GM10847 (cell line): Measurements from ENCODE around the gene CAMK2D.

ENCODE experiments used
- POLR2A ChIP-seq: IDR thresholded peaks from 2 replicates; pipeline ENCODE4 v1.6.1; 2011; ENCODE audit not compliant: insufficient read length; ENCODE audit errors: extremely low read depth

The CAMK2D gene

GRCh38 chr4:113623274-113623894, 138.2 kb downstream of the CAMK2D start:
- no peak for TF ChIP-seq POLR2A

GRCh38 chr4:113621633-113622032, 139.9 kb downstream of the CAMK2D start:
- TF ChIP-seq POLR2A: no peak

GRCh38 chr4:113620032-113620431, 141.5 kb downstream of the CAMK2D start:
- no peak for TF ChIP-seq POLR2A

- no peak for TF ChIP-seq POLR2A
These were observed 142.0 kb downstream of the CAMK2D start for GRCh38 chr4:113619526-113619925.

DNA sequence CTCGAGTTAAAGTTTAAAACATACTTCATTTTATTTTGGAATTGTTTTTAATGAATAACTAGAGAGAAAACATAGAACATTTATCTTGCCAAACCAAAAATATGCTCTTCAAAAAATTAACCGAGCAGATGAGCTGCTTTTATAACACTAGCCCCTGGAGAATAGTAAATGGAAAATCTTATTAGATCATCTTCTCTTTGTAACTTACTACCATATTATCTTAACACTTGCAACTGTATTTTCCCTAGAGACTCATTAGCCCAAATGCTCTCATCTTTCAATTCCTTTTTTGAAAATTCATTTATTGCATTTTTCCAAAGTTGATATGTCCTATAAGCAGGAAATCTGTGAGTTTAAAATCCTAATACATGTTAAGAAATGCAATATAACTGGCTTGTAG, 143.3 kb downstream of the CAMK2D start:
- no peak for TF ChIP-seq POLR2A

DNA sequence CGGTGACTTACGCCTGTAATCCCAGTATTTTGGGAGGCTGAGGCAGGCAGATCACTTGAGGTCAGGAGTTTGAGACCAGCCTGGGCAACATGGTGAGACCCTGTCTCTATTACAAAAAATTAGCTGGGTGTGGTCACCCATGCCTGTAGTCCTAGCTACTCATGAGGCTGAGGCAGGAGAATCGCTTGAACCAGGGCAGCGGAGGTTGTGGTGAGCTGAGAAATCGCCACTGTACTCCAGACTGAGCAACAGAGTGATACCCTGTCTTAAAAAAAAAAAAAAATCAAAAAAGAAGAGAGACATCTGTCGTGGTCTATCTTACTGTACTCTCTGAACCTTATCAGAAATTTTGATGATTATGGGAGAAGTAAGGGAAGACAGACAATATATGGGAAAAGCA, 144.3 kb downstream of the CAMK2D start:
- no peak for TF ChIP-seq POLR2A

DNA sequence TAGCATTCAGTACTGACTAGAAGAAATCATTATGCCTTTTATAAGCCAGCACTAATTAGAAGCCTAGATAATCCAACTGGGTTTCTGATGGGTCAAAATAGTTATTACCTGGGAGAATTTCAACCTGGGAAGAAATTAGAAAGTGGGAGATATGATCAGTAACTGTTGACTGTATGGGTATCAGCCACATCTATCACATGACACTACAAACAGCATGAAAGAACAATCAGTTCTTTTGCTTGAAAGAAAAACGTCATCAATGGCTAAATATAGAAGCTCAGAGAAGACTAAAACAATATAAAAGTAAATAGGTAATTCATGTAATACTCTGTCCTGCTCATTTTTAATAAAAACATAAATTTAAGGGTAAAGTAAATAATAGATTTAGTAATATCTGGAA, 145.1 kb downstream of the CAMK2D start:
- no peak for TF ChIP-seq POLR2A

DNA sequence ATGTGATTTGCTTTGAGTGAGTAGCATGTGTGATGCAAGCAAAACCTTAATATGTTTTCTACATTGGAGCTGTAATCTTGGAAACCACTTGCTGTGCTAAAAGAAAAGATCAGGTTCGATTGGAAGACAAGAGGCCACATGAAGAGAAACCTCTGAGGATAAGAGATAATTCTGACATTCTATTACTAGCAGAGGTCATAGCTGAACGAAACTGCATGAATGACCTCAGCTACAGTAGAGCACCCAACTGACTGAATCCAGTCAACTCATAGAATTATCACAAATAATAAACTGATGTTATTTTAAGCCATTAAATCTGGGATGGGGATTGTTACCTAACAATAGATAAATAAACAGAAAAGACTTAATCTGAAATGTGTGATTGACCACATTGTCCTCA, 147.1 kb downstream of the CAMK2D start:
- TF ChIP-seq POLR2A: no peak

DNA sequence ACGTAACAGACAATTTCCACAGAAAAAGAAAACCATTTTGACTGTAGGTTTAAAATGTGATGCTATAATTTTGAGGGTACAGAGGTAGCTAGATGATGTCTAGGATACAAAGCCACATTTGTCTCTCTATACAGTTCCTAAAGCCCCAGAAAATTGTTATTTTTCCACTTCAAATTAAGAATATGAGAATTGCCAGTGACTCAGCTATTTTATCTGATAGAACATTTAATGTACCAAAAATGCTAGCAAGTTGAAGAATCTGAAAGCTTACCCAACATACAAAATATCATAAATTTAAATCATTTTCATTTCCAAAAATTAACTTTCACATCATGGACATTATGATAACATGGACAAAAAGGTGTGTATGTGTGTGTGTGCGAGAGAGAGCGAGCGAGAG, 148.0 kb downstream of the CAMK2D start:
- TF ChIP-seq POLR2A: no peak

GRCh38 chr4:113610537-113610936, 151.0 kb downstream of the CAMK2D start:
- TF ChIP-seq POLR2A: no peak

DNA sequence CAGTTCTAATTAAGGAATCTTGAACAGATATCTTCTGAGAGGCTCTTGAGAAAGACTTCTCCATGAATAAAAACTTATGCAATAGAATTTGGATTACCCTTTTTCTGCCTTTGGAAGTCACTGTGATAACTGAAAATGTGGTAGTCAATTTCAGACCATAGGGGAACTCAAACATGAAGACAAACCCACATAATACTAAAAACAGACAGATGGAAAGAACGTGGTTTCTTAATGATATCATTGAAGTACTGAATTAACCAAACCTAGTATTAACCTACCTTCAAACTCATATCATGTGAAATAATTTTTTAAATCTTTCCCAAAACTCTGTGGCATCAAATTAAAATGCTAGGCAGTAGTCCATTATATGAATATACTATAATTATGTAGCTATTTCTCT, 153.5 kb downstream of the CAMK2D start:
- no peak for TF ChIP-seq POLR2A

DNA sequence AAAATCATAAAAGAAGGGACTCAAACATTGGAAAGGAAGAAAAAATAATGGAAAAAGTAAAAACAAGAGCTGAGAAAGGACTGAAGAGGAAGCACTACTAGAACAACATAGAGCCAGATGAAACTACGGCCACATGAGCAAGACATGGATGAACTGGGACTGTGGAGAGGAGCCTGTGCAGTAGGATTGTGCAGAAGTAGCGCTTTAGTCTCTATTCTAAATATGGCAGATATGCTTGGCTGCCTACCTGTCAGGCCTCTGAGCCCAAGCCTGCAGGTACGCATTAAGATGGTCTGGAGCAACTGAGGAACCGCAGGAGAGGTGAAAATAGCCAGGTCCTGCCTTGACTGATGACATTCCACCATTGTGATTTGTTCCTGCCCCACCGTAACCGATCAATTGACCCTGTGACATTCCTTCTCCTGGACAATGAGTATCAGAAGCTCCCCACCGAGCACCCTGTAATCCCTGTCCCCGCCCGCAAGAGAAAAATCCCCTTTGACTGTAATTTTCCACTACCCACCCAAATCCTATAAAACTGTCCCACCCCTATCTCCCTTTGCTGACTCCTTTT, 154.3 kb downstream of the CAMK2D start:
- no peak for TF ChIP-seq POLR2A

GRCh38 chr4:113604955-113605354, 156.6 kb downstream of the CAMK2D start:
- TF ChIP-seq POLR2A: no peak

GRCh38 chr4:113603911-113604310, 157.6 kb downstream of the CAMK2D start:
- no peak for TF ChIP-seq POLR2A

DNA sequence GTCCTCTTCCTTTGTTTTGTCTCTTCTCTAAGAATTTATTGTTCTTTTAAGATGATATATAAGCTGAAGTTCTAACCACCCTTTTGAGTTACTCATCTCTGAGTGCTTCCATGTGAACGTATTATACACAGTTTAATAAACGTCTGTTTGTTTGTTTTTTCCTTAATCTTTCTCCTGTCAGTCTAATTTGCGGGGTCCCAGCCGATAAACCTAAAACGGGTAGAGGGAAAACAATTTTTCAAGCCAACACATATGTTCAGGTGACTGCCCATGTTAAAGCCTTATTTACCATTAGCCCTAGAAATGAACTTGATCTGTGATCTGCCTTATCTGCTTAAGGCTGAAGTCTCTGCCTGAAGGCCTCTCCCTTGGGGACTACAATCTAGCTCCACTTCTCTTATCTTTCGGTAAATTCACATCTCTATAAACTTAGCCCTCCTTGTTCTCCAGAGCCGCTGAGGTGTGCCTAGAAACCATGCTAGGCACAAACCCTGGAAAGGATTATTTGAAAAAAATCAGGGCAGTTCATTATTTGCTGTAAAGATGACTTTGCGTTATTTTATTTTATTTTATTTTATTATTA, 158.8 kb downstream of the CAMK2D start:
- TF ChIP-seq POLR2A: no peak

- no peak for TF ChIP-seq POLR2A
These were observed 159.9 kb downstream of the CAMK2D start for GRCh38 chr4:113601636-113602035.

DNA sequence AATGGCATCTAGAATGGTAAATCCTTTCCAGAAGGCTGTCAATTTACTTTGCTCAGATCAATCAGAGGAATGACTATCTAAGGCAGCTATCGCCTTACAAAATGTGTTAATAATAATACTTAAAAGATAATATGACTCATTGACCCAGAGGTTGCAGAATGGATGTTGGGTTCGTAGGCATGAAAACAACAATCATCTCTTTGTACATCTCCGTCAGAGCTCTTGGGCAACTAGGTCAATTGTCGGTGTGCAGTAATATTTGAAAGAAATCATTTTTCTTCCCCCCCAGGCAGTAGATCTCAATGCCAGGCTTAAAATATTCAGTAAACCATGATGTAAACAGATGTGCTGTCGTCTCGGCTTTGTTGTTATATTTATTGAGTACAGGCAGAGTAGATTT, 165.1 kb downstream of the CAMK2D start:
- TF ChIP-seq POLR2A: no peak
